HG03342 (cell line): ENCODE results near the gene TEAD4.

Experiments used
- ATAC-seq: cut with Tn5 transposase; IDR thresholded peaks from one replicate; pipeline ENCODE4 v1.9.1; 2021; ENCODE audit warnings: mild to moderate bottlenecking, moderate library complexity; ENCODE audit not compliant: unreplicated experiment

TEAD4 gene

DNA sequence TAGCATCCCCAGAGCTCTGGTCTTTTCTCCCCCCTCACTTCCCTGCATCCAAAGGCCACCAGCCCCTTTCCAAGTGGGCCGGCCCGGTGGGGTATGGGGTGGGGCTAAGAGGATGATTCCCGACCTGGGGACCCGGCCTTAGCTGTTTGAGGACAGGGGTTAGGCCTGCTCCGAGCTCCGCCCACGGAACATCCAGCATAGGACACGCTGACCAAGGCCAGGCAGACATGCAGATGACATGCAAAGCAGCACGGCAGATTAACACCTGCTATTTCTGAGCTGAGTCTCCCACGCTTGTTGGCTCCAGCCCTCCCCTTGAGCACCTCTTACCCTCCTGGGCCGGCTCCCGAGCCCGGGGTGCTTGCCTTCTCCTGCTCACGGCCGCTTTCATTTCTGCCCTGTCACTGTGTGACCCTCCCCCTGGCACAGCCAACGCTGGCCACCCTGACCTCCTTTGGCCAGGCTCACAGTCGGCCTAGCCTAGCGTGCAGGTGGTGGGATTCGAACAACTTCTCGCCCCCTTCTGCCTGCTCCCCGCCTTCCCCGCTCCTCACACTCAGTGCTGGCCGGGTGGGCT, 40.2 kb downstream of the TEAD4 start:
- no peak for ATAC-seq

DNA sequence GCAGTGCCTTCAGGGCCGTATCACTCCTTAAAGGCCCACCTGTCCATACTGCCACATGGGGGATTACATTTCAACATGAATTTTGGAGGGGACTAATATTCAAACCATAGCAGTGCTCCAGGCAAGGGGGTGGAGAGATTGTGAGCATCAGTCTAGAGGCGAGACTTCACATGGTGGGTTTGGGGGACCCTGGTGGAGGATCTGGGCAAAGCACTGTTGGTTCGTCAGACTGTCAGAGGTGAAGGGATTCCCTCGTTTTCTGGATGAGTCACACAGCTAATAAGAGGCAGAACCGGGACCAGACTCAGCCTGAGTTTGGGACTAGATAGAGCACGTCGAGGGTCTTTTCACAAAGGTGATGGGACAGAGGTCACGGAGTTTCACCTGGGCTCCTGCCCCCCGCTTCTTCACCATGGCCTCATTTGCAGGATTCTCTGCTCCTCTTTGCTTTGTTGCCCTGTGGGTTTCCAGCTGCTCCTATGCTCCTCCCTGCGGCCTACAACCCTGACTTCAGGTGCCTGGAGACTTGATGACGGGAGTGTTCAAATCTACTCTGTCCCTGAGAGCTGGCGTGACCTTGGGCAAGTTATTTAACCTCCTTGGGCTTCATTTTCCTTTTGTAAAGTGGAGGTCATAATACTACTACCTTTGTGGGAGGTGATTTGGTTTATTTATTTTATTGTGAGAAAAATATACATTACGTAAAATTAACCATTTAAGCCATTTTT, 41.5 kb downstream of the TEAD4 start:
- ATAC-seq, result no peak

DNA sequence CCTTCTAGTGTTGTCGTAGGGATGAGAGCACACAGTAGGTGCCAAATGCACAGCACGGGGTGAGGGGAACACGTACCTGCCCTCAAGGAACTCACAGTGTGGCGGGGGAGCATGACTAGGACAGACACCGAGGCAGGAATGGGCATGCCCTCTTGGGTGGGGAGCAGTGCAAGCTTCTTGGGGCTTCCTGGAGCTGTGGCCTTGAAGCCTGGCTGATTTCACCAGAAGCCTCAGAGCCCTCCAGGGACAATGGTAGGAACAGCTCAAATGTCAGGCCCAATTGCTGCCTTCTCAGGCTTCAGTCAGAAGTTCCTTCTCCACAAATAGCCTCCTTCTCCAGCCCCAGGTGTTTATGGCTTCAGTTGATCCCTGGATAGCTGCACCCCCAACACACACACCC, 43.4 kb downstream of the TEAD4 start:
- ATAC-seq, result no peak

DNA sequence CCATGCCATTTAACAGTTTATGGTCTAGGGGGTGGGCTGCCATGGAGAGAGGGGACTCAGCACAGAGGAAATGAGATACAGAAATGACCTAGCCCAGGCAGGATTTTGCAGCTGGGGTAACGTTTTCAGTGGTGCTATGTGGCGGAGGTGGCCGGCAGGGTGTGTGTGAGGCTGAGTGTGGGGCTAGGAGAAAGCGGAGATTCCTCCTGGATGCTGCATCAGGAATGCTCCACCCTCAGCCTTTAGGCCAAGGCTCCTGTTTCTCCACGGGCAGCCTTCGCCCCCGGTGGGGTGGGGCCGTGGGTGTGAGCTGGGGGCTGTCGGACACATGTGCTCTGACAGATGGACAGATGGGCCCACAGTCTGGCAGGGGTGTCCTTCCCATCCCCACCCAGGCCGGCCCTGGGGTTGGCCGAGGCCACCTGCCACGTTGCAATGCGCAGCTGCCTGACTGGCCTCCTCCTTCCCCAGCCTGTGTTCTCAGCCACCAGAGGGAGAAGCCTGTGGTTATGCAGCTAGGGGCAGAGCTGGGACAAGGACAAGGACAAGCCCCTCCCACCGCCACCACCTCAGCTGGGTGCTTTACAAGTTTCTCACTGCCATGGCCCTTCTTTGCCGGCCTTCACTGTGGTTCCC, 44.3 kb downstream of the TEAD4 start:
- ATAC-seq, result no peak

DNA sequence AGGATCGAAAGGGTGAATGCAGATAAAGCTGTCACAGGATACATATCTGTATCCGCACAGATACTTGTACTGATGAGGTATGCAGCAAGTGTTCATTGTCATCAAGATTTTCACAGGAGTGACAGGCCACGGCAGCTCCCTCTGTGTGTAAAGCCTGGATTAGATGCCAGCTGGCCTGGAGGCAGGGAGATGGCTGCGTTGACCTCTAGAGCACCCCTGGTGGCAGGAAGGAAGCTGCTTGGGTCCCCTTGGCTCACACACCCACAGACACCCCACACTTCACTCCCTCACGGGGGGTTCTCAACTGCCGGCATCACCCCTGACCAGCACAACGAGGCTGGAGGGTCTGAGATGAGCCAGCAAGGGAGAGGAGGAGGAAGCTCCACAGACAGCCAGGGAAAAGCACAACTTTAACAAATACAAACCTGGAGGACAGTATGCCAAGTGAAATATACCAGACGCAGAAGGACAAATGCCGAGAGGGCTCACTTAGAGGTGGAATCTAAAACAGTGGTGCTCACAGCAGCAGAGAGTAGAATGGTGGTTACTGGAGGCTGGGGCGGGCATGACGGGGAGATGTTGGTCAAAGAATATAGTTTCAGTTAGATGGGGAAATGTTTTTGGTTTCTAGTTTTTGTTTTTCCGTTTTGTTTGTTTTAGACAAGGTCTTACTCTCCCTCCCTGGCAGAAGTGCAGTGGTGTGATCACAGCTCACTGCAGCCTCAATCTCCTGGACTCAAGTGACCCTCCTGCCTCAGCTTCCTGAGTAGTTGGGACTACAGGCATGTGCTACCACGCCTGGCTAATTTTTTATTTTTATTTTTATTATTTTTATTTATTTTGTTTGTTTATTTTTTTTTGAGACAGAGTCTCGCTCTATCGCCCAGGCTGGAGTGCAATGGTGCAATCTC, 45.7 kb downstream of the TEAD4 start:
- ATAC-seq, result no peak

DNA sequence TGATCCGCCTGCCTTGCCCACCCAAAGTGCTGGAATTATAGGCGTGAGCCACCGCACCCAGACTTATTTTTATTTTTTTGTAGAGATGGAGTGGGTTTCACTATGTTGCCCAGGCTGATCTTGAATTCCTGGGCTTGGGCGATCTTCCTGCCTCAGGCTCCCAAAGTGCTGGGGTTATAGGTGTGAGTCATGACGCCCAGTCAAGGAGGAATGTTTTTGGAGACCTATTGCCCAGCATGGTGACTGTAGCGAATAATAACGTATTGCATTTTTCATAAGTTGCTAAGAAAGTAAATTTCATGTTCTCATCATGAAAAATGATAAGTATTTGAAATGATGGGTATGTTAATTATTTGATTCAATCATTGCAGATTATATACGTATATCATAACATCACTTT, 46.5 kb downstream of the TEAD4 start:
- no peak for ATAC-seq

DNA sequence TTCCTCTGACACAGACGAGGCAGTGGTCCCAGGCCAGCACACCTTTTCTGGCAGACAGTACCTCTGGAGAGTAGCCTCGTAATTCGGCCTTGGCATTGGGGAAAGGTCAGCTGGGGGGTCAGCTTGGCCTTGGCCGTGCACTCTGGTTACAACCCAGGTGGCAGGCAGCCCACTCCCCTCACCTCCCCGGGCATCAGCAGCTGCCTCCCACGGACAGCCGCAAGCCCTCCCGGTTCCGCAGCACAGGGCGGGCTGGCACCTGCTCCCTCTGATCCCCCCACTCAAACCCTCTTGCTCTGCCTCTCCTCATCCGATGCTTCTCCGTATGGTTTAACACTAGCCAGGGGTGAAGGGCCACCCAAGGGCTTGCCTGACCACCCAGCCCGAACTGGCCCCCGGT, 50.6 kb downstream of the TEAD4 start:
- no peak for ATAC-seq

DNA sequence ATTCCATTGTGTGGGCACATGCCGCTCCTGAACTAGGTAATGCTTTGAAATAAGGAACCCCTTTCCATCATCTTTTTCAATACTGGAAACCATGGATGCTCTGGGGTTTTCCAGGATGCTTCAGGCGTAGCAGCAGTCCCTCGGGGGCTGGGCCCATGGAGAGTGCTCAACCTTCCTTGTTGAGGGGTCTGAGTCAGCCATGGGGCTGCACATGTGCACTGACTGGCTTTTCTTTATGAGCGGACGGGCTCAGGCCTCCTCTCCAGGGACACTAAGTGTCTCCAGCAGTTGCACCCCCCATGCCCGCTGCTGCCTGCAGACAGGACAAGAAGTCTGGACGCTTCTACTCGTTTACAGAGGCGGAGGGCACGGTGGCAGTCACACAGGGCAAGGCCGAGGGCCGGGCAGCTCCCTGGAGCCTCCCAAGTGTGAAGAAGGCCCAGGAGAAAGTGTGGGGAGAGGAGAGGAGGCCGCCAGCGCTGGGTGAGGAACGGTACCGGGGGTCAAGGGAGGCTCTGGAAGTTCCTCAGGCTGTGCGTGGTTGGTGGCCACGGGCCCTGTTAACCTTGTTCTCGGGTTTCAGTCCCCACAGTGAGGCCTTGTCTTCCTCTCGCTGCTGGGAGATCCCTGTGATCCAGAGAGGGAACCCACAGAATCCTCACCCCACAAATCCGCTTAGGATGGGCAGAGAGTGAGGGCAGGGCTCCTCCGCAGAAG, 51.2 kb downstream of the TEAD4 start:
- ATAC-seq, result no peak

DNA sequence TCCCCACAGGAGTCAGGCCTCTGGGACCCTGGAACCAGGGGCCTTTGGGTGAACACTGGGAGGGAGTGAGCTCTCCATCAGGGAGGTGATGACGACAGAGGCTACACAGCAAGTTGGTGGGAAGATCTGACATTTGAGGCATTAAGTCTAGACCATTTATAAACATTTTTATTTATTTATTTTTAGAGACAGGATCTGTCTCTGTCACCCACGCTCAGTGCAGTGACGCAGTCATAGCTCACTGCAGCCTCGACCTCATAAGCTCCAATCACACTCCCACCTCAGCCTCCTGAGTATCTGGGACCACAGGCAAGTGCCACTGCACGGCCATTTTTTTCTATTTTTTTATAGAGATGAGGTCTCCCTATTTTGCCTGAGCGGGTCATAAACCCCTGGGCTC, 53.6 kb downstream of the TEAD4 start:
- no peak for ATAC-seq

DNA sequence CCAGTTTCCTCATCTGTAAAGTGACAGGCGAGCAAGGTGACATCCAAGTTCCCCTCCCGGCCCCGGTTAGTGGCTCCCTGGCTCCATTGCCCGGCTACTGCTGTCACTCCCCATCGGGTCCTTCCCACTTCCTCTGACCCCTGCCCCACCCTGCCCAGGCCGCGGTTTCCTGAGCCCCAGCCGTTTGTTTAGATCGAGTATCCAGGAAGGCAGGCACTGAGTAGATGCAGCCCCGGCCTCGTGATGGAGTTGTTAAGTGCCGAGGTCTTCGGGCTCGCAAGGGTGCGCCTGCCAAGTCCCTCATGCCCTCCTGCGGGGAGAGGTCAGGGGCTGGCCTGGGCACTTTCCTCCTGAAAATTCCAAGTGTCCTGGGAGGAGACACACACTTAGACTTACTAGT, 55.4 kb downstream of the TEAD4 start:
- no peak for ATAC-seq

DNA sequence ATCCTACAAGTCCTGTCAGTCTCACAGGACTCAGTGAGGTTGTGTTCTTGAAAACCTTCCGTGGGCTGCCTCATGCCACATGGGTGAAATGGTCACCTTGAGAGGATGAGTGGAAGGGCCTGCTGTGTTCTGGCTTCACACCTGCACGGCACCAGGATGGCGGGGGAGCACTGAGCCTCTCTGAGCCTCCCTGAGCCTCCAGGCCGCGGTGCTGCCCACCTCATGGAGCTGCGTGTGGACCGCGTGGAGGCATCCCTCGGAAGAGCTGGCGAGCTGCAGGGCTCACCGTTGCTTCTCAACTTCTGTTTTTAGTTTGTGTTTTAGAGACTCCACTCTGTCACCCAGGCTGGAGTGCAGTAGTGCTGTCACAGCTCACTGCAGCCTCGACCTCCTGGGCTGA, 56.2 kb downstream of the TEAD4 start:
- no peak for ATAC-seq

DNA sequence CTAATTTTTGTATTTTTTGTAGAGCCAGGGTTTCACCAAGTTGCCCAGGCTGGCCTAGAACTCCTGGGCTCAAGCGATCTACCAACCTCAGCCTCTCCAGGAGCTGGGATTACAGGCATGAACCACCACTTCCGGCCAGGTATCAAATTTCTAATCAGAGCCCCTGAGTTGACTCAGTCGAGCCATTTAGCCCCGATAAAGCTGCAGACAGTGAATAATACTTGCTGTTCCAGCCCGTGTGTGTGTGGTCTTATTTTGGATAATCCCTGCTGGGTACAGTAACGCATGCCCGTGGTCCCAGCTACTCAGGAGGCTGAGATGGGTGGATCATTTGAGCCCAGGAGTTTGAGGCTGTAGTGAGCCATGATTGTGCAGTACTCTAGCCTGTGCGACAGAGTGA, 57.0 kb downstream of the TEAD4 start:
- no peak for ATAC-seq

DNA sequence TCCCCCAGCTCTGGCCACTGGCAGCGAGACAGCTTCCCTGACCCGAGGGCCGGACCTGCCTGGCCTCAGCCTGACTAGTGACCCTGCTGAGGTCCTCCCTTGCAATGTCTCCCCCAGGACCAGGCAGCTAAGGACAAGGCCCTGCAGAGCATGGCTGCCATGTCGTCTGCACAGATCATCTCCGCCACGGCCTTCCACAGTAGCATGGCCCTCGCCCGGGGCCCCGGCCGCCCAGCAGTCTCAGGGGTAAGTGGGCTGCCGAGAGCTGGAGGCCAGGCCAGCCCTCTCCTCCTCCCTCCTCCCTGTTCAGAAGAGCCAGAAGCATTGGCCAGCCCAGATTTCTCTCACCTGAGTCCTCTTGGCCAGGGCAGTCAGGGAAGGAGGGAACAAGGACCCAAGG, 58.1 kb downstream of the TEAD4 start:
- ATAC-seq, result no peak

DNA sequence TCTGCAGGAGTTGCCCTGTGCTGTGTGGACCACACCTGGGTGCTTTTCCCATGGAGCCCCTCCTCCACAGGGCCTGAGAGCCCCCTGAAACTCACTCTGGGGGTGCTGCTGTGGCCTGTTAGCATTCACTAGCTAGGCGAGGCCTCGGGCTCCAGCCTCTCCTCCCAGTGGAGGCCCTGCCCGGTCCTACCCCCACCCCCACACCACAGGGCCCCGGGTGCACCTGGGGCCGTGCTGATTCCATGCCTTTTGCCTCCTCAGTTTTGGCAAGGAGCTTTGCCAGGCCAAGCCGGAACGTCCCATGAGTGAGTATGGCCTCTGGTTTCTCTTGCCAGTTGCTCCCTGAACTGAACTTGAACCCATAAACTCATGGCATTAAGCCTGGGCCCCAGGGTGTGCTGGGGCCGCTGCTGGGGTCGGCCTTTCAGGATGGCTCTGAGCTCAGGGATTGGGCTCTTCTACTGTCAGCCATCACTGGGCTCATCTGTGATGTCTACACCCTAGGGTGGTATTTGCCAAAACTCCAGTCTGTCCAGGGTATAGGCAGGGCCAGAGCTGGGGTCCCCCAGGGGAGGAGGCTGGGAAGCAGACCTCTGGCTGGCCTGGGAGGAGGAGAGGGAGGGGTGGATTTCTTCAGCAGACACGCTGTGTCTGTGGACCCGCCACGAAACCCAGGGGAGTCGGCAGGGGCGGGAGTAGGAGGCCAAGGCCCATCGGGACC, 59.2 kb downstream of the TEAD4 start:
- no peak for ATAC-seq

DNA sequence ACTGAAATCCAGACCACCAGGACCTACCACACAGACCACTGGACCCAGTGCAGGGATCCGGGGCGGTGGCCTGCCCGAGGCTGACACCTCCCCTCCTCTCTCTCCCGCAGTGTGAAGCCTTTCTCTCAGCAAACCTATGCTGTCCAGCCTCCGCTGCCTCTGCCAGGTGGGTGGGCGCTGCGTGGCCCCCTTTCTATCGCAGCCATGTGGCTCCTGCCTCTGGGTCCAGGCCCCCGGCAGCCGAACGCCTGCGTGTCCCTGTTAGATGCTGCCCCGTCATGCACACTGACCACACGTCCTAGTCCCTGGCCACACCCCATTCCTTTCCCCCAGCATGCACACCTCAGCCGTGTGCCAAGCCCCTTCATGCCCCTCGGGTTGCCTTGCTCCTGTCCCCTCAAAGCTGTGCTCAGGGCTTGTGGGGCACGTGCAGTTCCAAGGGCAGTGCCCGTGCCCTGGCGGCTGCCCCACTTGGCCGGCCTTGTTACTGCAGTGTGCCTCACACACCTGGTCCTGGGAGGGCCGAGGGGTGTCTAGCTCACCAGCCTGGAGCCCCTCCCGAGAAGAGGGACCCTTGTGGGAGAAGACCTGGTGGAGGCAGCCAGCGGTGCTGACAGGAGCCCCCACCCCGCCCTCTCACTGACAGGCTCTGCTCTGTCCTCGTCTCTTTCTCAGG, 59.9 kb downstream of the TEAD4 start:
- no peak for ATAC-seq

DNA sequence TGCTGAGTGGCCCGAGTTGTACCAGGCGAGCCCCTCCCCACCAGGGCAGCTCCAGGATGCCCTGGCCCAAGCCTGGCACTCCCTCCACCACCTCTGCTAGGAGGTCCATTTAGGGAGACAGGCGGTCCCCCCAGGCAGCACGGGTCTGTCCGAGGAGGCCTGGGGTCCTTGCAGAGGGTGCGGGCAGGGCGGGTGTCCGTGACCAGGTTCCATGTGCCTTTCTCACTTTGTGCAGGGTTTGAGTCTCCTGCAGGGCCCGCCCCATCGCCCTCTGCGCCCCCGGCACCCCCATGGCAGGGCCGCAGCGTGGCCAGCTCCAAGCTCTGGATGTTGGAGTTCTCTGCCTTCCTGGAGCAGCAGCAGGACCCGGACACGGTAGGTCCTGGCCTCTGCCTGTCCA, 61.2 kb downstream of the TEAD4 start:
- ATAC-seq, result no peak

DNA sequence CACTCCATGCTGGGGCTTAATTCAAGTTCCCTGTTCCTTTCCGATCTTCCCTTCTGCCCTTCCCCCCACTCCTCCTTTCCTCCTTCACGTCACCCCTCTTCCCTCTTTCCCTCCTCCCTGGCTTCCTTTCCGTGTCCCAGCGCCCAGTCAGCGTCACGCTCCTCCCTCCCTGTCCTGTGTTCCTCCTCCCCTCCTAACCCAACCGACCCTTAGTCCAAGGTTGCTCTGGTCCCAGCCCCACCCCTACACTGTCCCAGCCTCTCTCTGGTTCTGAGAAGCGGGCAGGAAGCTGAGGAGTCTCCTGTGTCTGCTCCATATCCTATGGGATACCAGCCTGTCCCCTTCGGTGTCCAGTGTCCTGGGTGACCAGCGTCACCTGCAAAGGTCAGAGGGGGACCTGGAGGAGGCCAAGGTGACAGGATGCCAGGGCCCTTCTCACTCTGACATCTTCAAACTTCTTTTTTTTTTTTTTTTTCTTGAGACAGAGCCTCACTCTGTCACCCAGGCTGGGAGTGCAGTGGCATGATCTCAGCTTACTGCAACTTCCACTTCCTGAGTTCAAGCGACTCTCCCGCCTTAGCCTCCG, 61.7 kb downstream of the TEAD4 start:
- no peak for ATAC-seq

DNA sequence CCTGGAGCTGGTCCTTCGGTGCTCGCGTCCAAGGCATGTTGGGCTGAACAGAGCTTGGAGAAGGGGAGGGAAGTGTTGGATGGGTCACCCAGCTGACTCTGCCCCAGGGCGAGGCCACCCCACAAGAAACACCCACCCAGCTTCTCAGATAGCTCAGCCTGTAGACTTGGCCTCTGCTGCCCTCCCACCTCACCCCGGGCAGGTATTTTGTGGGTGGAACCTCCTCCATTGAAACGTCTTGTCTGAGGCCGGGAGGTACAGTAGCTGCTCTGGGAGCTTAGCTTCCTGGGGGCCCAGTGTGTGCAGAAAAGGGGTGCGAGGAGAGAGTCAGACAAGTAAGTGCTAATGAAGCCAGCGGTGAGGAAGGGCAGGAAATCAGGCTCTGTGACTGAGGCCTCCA, 63.2 kb downstream of the TEAD4 start:
- no peak for ATAC-seq

DNA sequence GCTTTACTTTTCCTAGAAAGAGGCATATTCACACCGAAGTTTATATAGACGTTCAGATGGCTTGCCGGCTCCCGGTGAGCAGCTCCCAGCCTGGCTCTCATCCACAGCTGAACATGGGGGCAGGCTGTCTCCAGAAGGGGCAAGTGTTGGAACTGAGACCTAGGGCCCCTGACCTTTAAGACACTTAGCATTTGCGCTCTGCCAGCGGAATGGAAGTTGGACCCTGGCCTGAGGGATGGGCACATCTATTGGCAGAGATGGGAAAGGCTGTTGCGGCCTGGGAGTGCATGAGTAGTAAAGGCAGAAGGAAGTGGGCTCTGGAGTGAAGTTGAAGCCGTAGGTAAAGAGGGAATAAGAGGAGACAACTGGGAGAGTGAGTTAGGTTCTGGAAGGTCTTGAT, 63.8 kb downstream of the TEAD4 start:
- no peak for ATAC-seq
